WI38 (cell line): ENCODE data around the gene SPRR5.

Experiments used
- H3K4me3 ChIP-seq: 2 replicates; pipeline ENCODE4 v1.5.1; 2011; ENCODE audit warnings: low read depth, mild to moderate bottlenecking, control low read depth, low read length
- CTCF ChIP-seq: IDR thresholded peaks from 2 replicates; pipeline ENCODE4 v1.5.1; 2012; ENCODE audit warnings: low read depth, mild to moderate bottlenecking, control low read depth, low read length

Gene SPRR5

GRCh38 chr1:152960452-152961044 is 13.5 kb downstream of the SPRR5 start:
- no peak overlapping the region for H3K4me3 ChIP-seq
- no peak for TF ChIP-seq CTCF

- H3K4me3 ChIP-seq, result no peak overlapping the region
- no peak for TF ChIP-seq CTCF
Observed at GRCh38 chr1:152961226-152961891, 14.4 kb downstream of the SPRR5 start.

- no peak for TF ChIP-seq CTCF
- no peak overlapping the region for H3K4me3 ChIP-seq
Observed at GRCh38 chr1:152962876-152963415, 15.9 kb downstream of the SPRR5 start.

- no peak overlapping the region for H3K4me3 ChIP-seq
- TF ChIP-seq CTCF, result no peak
Observed at GRCh38 chr1:152964536-152964935, 17.5 kb downstream of the SPRR5 start.

GRCh38 chr1:152965853-152966252 is 18.8 kb downstream of the SPRR5 start:
- no peak for TF ChIP-seq CTCF
- no peak overlapping the region for H3K4me3 ChIP-seq

- no peak for TF ChIP-seq CTCF
Observed at GRCh38 chr1:152967201-152967600, 20.2 kb downstream of the SPRR5 start.

GRCh38 chr1:152968248-152968647 is 21.2 kb downstream of the SPRR5 start:
- TF ChIP-seq CTCF, result no peak

More at GRCh38 chr1:152967201-152967600, 20.2 kb downstream of the SPRR5 start:
- H3K4me3 ChIP-seq, result no peak overlapping the region

More at GRCh38 chr1:152968248-152968647, 21.2 kb downstream of the SPRR5 start:
- no peak overlapping the region for H3K4me3 ChIP-seq
